Measurements from ENCODE around the gene STYXL2.

The STYXL2 gene

GRCh38 chr1:167111868-167112709, 18.2 kb downstream of the STYXL2 start:
- Histone ChIP-seq H3K27ac (replicated peaks; ENCODE audit: low read length) (no peak overlapping the region), H3K79me1 (ENCODE audit: low read depth, low read length) (no peaks in the 10 kb centered on the region), H3K23ac (ENCODE audit: low read depth, low read length, poor library complexity) (no peak overlapping the region), H3K9ac (ENCODE audit: low read depth, low read length, poor library complexity) (no peak overlapping the region), H3K27me3 (ENCODE audit: control insufficient read depth in 3 of 3, insufficient read depth in 3 of 3, low read depth in 1 of 3, low read length in 3 of 3) (no peaks in the 10 kb centered on the region), H3K4me1 (ENCODE audit: control insufficient read depth in 2 of 2, insufficient read depth in 1 of 2, low read depth in 1 of 2, low read length in 2 of 2) (peaks cover 0 to 1% of the 10 kb centered on the region in 2 donors), H4K91ac (ENCODE audit: low read depth, low read length, poor library complexity) (no peak overlapping the region), H3K14ac (ENCODE audit: low read length) (no peak overlapping the region), H2BK15ac (ENCODE audit: low read length) (no peak overlapping the region), H3K18ac (ENCODE audit: low read length) (no peak overlapping the region), H3K36me3 (replicated peaks in 1 of 2; ENCODE audit: control insufficient read depth in 2 of 2, insufficient read depth in 2 of 2, low read length in 2 of 2) (no peaks in the 10 kb centered on the region), H2AFZ (ENCODE audit: low read length) (no peak overlapping the region), H2AK5ac (ENCODE audit: low read depth, low read length) (no peak overlapping the region), H3K4me2 (ENCODE audit: insufficient read depth, low read length, poor library complexity, severe bottlenecking) (no peak overlapping the region), H2BK120ac (ENCODE audit: low read depth, low read length) (no peak overlapping the region), H3K9me3 (replicated peaks in 1 of 2; ENCODE audit: control insufficient read depth in 2 of 2, insufficient read depth in 1 of 2, low read depth in 1 of 2, low read length in 2 of 2) (peaks cover 0 to 5% of the 10 kb centered on the region in 2 donors), H3K4me3 (ENCODE audit: low read length in 2 of 2) (no peak overlapping the region), H4K8ac (ENCODE audit: low read depth, low read length) (no peak overlapping the region), H2BK12ac (ENCODE audit: low read length) (no peak overlapping the region), H2BK5ac (ENCODE audit: low read length) (no peak overlapping the region), H3K4ac (ENCODE audit: low read length) (no peak overlapping the region)
- DNase-seq (ENCODE audit: low spot score), result no peak
- WGBS, 2 donors (ENCODE audit: extremely low coverage in 2 of 2, insufficient read length in 2 of 2, insufficient replicate concordance in 1 of 2), result no CpG with 5 or more reads among the region's 4 CpGs

- Histone ChIP-seq H3K36me3 (replicated peaks in 1 of 2; ENCODE audit: control insufficient read depth in 2 of 2, insufficient read depth in 2 of 2, low read length in 2 of 2) (no peaks in the 10 kb centered on the region), H2AFZ (ENCODE audit: low read length) (no peak overlapping the region), H3K79me1 (ENCODE audit: low read depth, low read length) (no peaks in the 10 kb centered on the region), H3K9ac (ENCODE audit: low read depth, low read length, poor library complexity) (no peak overlapping the region), H3K14ac (ENCODE audit: low read length) (no peak overlapping the region), H2BK12ac (ENCODE audit: low read length) (no peak overlapping the region), H4K8ac (ENCODE audit: low read depth, low read length) (no peak overlapping the region), H3K23ac (ENCODE audit: low read depth, low read length, poor library complexity) (no peak overlapping the region), H3K27me3 (ENCODE audit: control insufficient read depth in 3 of 3, insufficient read depth in 3 of 3, low read depth in 1 of 3, low read length in 3 of 3) (no peaks in the 10 kb centered on the region), H3K4me1 (ENCODE audit: control insufficient read depth in 2 of 2, insufficient read depth in 1 of 2, low read depth in 1 of 2, low read length in 2 of 2) (peaks cover 0 to 4% of the 10 kb centered on the region in 2 donors), H3K4ac (ENCODE audit: low read length) (no peak overlapping the region), H3K18ac (ENCODE audit: low read length) (no peak overlapping the region), H4K91ac (ENCODE audit: low read depth, low read length, poor library complexity) (no peak overlapping the region), H3K9me3 (replicated peaks in 1 of 2; ENCODE audit: control insufficient read depth in 2 of 2, insufficient read depth in 1 of 2, low read depth in 1 of 2, low read length in 2 of 2) (peaks cover 0 to 5% of the 10 kb centered on the region in 2 donors), H3K4me3 (ENCODE audit: low read length in 2 of 2) (no peak overlapping the region), H2AK5ac (ENCODE audit: low read depth, low read length) (no peak overlapping the region), H2BK120ac (ENCODE audit: low read depth, low read length) (no peak overlapping the region), H2BK5ac (ENCODE audit: low read length) (no peak overlapping the region), H3K27ac (replicated peaks; ENCODE audit: low read length) (no peak overlapping the region), H3K4me2 (ENCODE audit: insufficient read depth, low read length, poor library complexity, severe bottlenecking) (no peak overlapping the region), H2BK15ac (ENCODE audit: low read length) (no peak overlapping the region)
- DNase-seq (ENCODE audit: low spot score), result no peak
These were observed 20.9 kb downstream of the STYXL2 start for GRCh38 chr1:167114725-167115124.

- peak overlapping the region; percentile 31 for H2AFZ ChIP-seq (ENCODE audit: low read length)
- no peak overlapping the region for H3K4me2 ChIP-seq (ENCODE audit: insufficient read depth, low read length, poor library complexity, severe bottlenecking)
- no peak overlapping the region for H3K23ac ChIP-seq (ENCODE audit: low read depth, low read length, poor library complexity)
- H2BK120ac ChIP-seq (ENCODE audit: low read depth, low read length), result no peak overlapping the region
- H2BK5ac ChIP-seq (ENCODE audit: low read length), result no peak overlapping the region
- H4K8ac ChIP-seq (ENCODE audit: low read depth, low read length), result no peak overlapping the region
- peaks cover 0 to 1% of the 10 kb centered on the region in 2 donors for H3K9me3 ChIP-seq (replicated peaks in 1 of 2; ENCODE audit: control insufficient read depth in 2 of 2, insufficient read depth in 1 of 2, low read depth in 1 of 2, low read length in 2 of 2)
- H2BK15ac ChIP-seq (ENCODE audit: low read length), result no peak overlapping the region
- no peaks in the 10 kb centered on the region for H3K36me3 ChIP-seq (replicated peaks in 1 of 2; ENCODE audit: control insufficient read depth in 2 of 2, insufficient read depth in 2 of 2, low read length in 2 of 2)
- H3K27me3 ChIP-seq (ENCODE audit: control insufficient read depth in 3 of 3, insufficient read depth in 3 of 3, low read depth in 1 of 3, low read length in 3 of 3), result no peaks in the 10 kb centered on the region
- H3K4me3 ChIP-seq (ENCODE audit: low read length in 2 of 2), result no peak overlapping the region
- WGBS, 2 donors (ENCODE audit: extremely low coverage in 2 of 2, insufficient read length in 2 of 2, insufficient replicate concordance in 1 of 2), result no CpG with 5 or more reads among the region's 5 CpGs
- H3K27ac ChIP-seq (replicated peaks; ENCODE audit: low read length), result no peak overlapping the region
- H3K79me1 ChIP-seq (ENCODE audit: low read depth, low read length), result no peaks in the 10 kb centered on the region
- no peak overlapping the region for H2AK5ac ChIP-seq (ENCODE audit: low read depth, low read length)
- H3K18ac ChIP-seq (ENCODE audit: low read length), result no peak overlapping the region
- H4K91ac ChIP-seq (ENCODE audit: low read depth, low read length, poor library complexity), result no peak overlapping the region
- H3K9ac ChIP-seq (ENCODE audit: low read depth, low read length, poor library complexity), result no peak overlapping the region
- DNase-seq (ENCODE audit: low spot score), result no peak
- H3K4me1 ChIP-seq (ENCODE audit: control insufficient read depth in 2 of 2, insufficient read depth in 1 of 2, low read depth in 1 of 2, low read length in 2 of 2), result peaks cover 0 to 8% of the 10 kb centered on the region in 2 donors
- H2BK12ac ChIP-seq (ENCODE audit: low read length), result no peak overlapping the region
- no peak overlapping the region for H3K14ac ChIP-seq (ENCODE audit: low read length)
- no peak overlapping the region for H3K4ac ChIP-seq (ENCODE audit: low read length)
These were observed 21.8 kb downstream of the STYXL2 start for GRCh38 chr1:167115655-167116054.

- Histone ChIP-seq H2AK5ac (ENCODE audit: low read depth, low read length) (no peak overlapping the region), H3K9me3 (replicated peaks in 1 of 2; ENCODE audit: control insufficient read depth in 2 of 2, insufficient read depth in 1 of 2, low read depth in 1 of 2, low read length in 2 of 2) (no peaks in the 10 kb centered on the region), H2BK120ac (ENCODE audit: low read depth, low read length) (no peak overlapping the region), H3K23ac (ENCODE audit: low read depth, low read length, poor library complexity) (no peak overlapping the region), H4K91ac (ENCODE audit: low read depth, low read length, poor library complexity) (no peak overlapping the region), H3K4me2 (ENCODE audit: insufficient read depth, low read length, poor library complexity, severe bottlenecking) (no peak overlapping the region), H3K9ac (ENCODE audit: low read depth, low read length, poor library complexity) (no peak overlapping the region), H3K27me3 (ENCODE audit: control insufficient read depth in 3 of 3, insufficient read depth in 3 of 3, low read depth in 1 of 3, low read length in 3 of 3) (peaks cover 0 to under 1% (median 0%) of the 10 kb centered on the region in 3 experiments), H3K36me3 (replicated peaks in 1 of 2; ENCODE audit: control insufficient read depth in 2 of 2, insufficient read depth in 2 of 2, low read length in 2 of 2) (no peaks in the 10 kb centered on the region), H3K27ac (replicated peaks; ENCODE audit: low read length) (no peak overlapping the region), H2BK12ac (ENCODE audit: low read length) (no peak overlapping the region), H4K8ac (ENCODE audit: low read depth, low read length) (no peak overlapping the region), H2BK15ac (ENCODE audit: low read length) (no peak overlapping the region), H2AFZ (ENCODE audit: low read length) (no peak overlapping the region), H3K14ac (ENCODE audit: low read length) (no peak overlapping the region), H2BK5ac (ENCODE audit: low read length) (no peak overlapping the region), H3K4me3 (ENCODE audit: low read length in 2 of 2) (no peak overlapping the region), H3K18ac (ENCODE audit: low read length) (no peak overlapping the region), H3K4ac (ENCODE audit: low read length) (no peak overlapping the region), H3K79me1 (ENCODE audit: low read depth, low read length) (no peaks in the 10 kb centered on the region), H3K4me1 (ENCODE audit: control insufficient read depth in 2 of 2, insufficient read depth in 1 of 2, low read depth in 1 of 2, low read length in 2 of 2) (peaks cover 0 to 8% of the 10 kb centered on the region in 2 donors)
- no peak for DNase-seq (ENCODE audit: low spot score)
- WGBS, 2 donors (ENCODE audit: extremely low coverage in 2 of 2, insufficient read length in 2 of 2, insufficient replicate concordance in 1 of 2), result no CpG with 5 or more reads among the region's 1 CpG
These were observed 22.3 kb downstream of the STYXL2 start for GRCh38 chr1:167116174-167116573.

Data from neuronal stem cell (in vitro differentiated cells).